Peyer's patch (tissue), 4 donors: ENCODE data around the gene TAC4.

Experiments
- POLR2A ChIP-seq, 2 donors: fragments of 450-650 bp; IDR thresholded peaks; one replicate each; pipeline ENCODE4 v1.5.1; 2017; ENCODE audit warnings: antibody characterized with exemption in 2 of 2, mild to moderate bottlenecking in 2 of 2, moderate library complexity in 2 of 2
- TF ChIP-seq, protein P1 (sequence below), 6 experiments: fragments of 450-650 bp in 4 of 6; fragments of 200-600 bp in 2 of 6; sonication (generic) in 1 of 6; IDR thresholded peaks; one replicate each; pipeline ENCODE4 v1.5.1; 2017 to 2019; ENCODE audit warnings: antibody characterized with exemption in 6 of 6, mild to moderate bottlenecking in 3 of 6, moderate library complexity in 1 of 6

DNA sequence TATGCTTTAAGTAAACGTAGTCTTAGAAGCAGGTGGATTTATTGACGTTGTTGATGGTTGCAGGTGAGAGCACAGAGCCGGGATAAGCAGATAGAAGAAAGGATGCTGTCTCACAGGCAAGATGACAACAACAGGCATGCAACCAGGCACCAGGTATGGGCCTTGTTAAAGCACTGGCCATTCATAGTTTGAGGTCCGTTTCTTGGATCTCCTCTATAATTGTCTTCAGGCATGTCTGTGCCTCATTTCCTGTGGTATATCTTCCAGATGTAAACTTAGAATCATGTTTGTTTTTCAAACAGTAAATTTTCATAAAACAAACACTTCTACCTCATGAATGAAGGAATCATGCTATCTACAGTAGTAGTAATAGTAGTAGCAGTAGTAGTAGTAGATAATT, 38.8 kb downstream of the TAC4 start:
- no peak for TF ChIP-seq POLR2A (IDR thresholded peaks at IDR 0.05)
- TF ChIP-seq, protein P1, sequence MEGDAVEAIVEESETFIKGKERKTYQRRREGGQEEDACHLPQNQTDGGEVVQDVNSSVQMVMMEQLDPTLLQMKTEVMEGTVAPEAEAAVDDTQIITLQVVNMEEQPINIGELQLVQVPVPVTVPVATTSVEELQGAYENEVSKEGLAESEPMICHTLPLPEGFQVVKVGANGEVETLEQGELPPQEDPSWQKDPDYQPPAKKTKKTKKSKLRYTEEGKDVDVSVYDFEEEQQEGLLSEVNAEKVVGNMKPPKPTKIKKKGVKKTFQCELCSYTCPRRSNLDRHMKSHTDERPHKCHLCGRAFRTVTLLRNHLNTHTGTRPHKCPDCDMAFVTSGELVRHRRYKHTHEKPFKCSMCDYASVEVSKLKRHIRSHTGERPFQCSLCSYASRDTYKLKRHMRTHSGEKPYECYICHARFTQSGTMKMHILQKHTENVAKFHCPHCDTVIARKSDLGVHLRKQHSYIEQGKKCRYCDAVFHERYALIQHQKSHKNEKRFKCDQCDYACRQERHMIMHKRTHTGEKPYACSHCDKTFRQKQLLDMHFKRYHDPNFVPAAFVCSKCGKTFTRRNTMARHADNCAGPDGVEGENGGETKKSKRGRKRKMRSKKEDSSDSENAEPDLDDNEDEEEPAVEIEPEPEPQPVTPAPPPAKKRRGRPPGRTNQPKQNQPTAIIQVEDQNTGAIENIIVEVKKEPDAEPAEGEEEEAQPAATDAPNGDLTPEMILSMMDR (IDR thresholded peaks at IDR 0.05) = no peak
